Prostate gland (tissue), 2 donors: ENCODE data around the gene KCTD17. TPM values are rescaled to one million over a fixed set of nuclear protein-coding genes. Genes with fewer than 3 reads are reported as not detected.

ENCODE experiments used
- DNase-seq: peaks from one replicate; pipeline ENCODE4 v3.0.0-alpha.2; 2019; ENCODE audit warnings: low spot score
- H3K27ac ChIP-seq, 2 donors: fragments of 200-600 bp; sonication (generic); 2 replicates each; pipeline ENCODE4 v1.5.1; 2017 to 2019
- H3K27me3 ChIP-seq: fragments of 200-600 bp; sonication (generic); replicated peaks from 2 replicates; pipeline ENCODE4 v1.5.1; 2019; ENCODE audit not compliant: insufficient read depth
- H3K36me3 ChIP-seq, 2 donors: fragments of 200-600 bp; sonication (generic); 1 replicate in 1 of 2; 2 replicates in 1 of 2; pipeline versions ENCODE4 v1.5.1 to v1.8.1; 2017 to 2019
- H3K4me1 ChIP-seq: fragments of 200-600 bp; sonication (generic); replicated peaks from 2 replicates; pipeline ENCODE4 v1.5.1; 2019
- H3K4me3 ChIP-seq, 2 donors: fragments of 200-600 bp; sonication (generic); 2 replicates each; pipeline ENCODE4 v1.5.1; 2017 to 2019
- H3K9me3 ChIP-seq: fragments of 200-600 bp; sonication (generic); 2 replicates; pipeline ENCODE4 v1.5.1; 2017
- POLR2A ChIP-seq: fragments of 450-650 bp; IDR thresholded peaks from one replicate; pipeline ENCODE4 v1.6.1; 2016; ENCODE audit warnings: antibody characterized with exemption, mild to moderate bottlenecking
- POLR2AphosphoS5 ChIP-seq: sonication (generic); formaldehyde crosslinking; IDR thresholded peaks from one replicate; pipeline ENCODE4 v1.6.1; 2017; ENCODE audit warnings: antibody characterized with exemption
- WGBS: methylation state at CpG from one replicate; pipeline ENCODE4 v1.1.5; 2018; 5-methylcytosine and 5-hydroxymethylcytosine counted together
- intact Hi-C: fragments of 100-400 bp; cut with DNase I; formaldehyde crosslinking; loops from one replicate; pipeline ENCODE4 v1.14.2; 2022
- total RNA-seq, 2 donors: library from RNA; depleted of rRNA; stranded (reverse); fragments of >200 nt; gene quantifications; one replicate each; pipeline ENCODE4 v1.1.0, GENCODE V29; 2016
- TF ChIP-seq, protein P1 (sequence below), 4 experiments: fragments of 200-600 bp in 2 of 4; fragments of 450-650 bp in 2 of 4; sonication (generic) in 2 of 4; IDR thresholded peaks; 1 replicate in 3 of 4; 2 replicates in 1 of 4; pipeline ENCODE4 v1.5.1; 2016 to 2019; ENCODE audit warnings: antibody characterized with exemption in 4 of 4, mild to moderate bottlenecking in 2 of 4, moderate library complexity in 2 of 4

KCTD17 gene
- total RNA-seq, 2 donors from 2014 or later: 7.8 to 32.4 TPM

DNA sequence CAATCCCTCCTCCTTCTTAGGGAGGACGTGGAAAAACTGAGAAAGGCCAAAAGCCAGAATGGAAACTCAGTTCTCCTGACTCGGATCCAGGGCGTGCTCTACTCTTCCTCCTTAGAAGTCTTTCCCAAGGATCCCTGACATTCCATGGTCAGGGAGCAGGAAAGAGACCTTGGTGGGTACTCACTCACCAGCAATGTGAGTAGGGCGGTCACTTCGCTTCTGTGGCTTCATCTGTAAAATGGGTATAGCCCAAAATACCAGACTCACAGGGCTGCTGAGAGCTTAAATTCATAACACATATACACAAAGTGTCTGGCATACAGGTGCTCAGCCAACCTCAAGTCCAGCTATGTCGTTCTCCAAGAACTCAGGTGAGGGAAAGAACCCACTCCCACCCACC is 629 bp upstream of the KCTD17 start:
- no peaks in the 10 kb centered on the region for H3K36me3 ChIP-seq
- no peak for DNase-seq
- H3K27me3 ChIP-seq: no peaks in the 10 kb centered on the region
- H3K27ac ChIP-seq: no peak overlapping the region
- 77% methylated on average over 6 of the region's 6 CpGs for WGBS
- intact Hi-C loops: no loop called here
- TF ChIP-seq POLR2AphosphoS5: no peak
- TF ChIP-seq POLR2A: no peak
- TF ChIP-seq, protein P1, sequence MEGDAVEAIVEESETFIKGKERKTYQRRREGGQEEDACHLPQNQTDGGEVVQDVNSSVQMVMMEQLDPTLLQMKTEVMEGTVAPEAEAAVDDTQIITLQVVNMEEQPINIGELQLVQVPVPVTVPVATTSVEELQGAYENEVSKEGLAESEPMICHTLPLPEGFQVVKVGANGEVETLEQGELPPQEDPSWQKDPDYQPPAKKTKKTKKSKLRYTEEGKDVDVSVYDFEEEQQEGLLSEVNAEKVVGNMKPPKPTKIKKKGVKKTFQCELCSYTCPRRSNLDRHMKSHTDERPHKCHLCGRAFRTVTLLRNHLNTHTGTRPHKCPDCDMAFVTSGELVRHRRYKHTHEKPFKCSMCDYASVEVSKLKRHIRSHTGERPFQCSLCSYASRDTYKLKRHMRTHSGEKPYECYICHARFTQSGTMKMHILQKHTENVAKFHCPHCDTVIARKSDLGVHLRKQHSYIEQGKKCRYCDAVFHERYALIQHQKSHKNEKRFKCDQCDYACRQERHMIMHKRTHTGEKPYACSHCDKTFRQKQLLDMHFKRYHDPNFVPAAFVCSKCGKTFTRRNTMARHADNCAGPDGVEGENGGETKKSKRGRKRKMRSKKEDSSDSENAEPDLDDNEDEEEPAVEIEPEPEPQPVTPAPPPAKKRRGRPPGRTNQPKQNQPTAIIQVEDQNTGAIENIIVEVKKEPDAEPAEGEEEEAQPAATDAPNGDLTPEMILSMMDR (IDR thresholded peaks at IDR 0.05): no peak
- peaks cover 3% of the 10 kb centered on the region for H3K4me1 ChIP-seq
- H3K9me3 ChIP-seq: no peaks in the 10 kb centered on the region
- H3K4me3 ChIP-seq: no peak overlapping the region

DNA sequence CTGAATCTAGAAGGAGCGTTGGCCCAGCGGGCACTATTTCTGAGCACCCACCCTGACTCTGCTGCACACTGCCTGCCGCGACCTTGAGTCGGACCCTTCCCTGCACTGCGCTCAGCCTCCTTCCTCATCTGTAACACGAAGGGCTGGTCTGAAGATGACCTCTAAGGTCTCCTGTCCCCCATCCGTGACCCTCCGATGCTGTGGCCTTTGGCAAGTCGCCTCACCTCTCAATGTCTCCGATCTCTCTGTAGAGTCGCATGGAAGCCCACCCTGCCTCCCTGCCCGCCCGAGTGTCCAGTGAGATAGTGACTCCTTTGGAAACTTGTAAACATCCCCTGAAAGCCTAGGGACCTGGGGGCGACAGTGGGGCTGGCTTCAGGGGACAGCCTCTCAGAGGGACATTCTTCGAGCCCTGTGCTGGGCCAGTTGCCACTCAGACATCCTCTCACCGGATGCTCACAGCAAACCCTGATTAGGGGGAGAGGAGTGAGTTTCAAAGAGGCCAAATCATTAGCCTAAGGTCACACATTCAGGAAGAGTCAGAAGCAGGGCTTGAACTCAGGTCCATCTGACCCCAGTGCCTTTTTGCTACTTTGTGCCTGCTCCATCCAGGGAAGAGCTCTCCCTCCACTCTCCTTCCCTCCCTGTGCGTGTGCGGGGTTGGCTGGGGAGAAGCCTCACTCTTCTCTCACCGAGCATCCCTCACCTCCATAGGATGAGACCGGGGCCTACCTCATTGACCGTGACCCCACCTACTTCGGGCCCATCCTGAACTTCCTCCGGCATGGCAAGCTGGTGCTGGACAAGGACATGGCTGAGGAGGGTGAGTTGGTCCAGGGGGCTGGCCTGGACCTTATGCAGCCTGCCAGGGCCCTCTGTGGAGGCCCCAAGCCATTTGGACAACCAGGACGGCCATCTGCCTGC is 1.1 kb downstream of the KCTD17 start:
- intact Hi-C loops: no loop called here
- Histone ChIP-seq H3K4me3 (peak overlapping the region; percentile 44 to 52), H3K27me3 (no peaks in the 10 kb centered on the region), H3K4me1 (peaks cover 3% of the 10 kb centered on the region), H3K9me3 (no peaks in the 10 kb centered on the region), H3K36me3 (no peaks in the 10 kb centered on the region), H3K27ac (no peak overlapping the region)
- WGBS: 79% methylated on average over 21 of the region's 25 CpGs
- DNase-seq: no peak
- TF ChIP-seq POLR2AphosphoS5 (no peak), POLR2A (no peak)
- TF ChIP-seq, protein P1 (IDR thresholded peaks at IDR 0.05): no peak

DNA sequence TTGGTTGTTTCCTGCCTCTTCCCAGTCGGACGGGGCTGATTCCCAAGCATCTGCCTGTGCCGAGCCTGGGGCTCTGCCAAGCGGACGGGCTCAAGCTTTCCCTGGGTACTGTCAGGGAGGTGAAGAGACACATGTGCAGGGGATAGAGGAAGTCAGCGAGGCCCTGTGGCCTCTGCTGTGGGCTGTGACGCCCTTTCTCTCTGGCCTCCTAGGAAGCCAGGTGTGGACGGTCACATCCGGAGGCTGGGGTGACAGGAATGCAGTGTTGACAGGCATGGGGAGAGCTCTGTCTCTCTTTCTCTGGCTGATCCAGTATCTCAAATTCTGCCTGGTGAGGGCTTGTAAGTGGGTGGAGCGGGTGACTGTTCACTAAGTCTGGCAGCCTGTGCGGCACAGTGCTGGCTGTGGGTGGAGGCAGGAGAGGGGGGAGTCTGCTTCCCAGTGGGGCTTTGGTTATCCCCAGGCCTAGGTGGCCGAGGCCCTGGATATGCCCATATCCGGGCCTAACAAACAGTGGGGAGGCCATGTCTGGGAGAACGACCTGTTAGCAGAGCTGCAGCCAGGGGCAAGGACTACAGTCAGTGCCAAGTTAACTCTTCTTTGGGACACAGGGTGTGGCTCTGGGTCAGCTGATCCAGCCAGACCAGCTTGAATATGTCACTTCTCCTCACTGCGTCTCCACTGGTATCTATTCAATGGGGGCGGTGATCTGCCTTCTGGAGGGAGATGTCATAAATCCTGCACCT is 1.9 kb downstream of the KCTD17 start:
- H3K27ac ChIP-seq: no peak overlapping the region
- H3K36me3 ChIP-seq: no peaks in the 10 kb centered on the region
- no peaks in the 10 kb centered on the region for H3K27me3 ChIP-seq
- 77% methylated on average over 16 of the region's 16 CpGs for WGBS
- H3K4me1 ChIP-seq: peaks cover 3% of the 10 kb centered on the region
- TF ChIP-seq POLR2A (no peak), POLR2AphosphoS5 (no peak)
- TF ChIP-seq, protein P1 (IDR thresholded peaks at IDR 0.05): no peak
- intact Hi-C loops: no loop called here
- H3K4me3 ChIP-seq: no peak overlapping the region
- no peak for DNase-seq
- H3K9me3 ChIP-seq: no peaks in the 10 kb centered on the region

DNA sequence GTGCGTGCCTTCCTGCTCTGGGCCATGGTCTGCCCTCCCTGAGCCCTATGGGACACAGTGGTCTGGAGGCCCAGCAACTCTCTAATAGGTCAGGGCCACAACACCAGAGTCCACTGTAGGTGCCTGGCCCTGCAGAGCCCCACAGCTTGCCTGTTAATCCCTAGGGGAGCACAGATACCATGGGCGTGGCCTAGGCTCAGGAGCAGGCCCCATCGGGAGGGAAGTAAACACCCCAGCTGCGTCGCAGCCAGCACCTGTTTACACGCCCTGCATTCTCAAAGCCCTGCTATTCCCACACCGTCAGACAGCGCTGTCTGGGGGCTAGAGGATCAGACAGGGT is 2.5 kb downstream of the KCTD17 start:
- DNase-seq: no peak
- H3K4me1 ChIP-seq: peaks cover 3% of the 10 kb centered on the region
- no peaks in the 10 kb centered on the region for H3K9me3 ChIP-seq
- TF ChIP-seq POLR2A: no peak
- TF ChIP-seq, protein P1 (IDR thresholded peaks at IDR 0.05): no peak
- no peak for TF ChIP-seq POLR2AphosphoS5
- no peak overlapping the region for H3K4me3 ChIP-seq
- intact Hi-C loops: no loop called here
- no peaks in the 10 kb centered on the region for H3K36me3 ChIP-seq
- WGBS: 82% methylated on average over 8 of the region's 8 CpGs
- H3K27ac ChIP-seq: no peak overlapping the region
- no peaks in the 10 kb centered on the region for H3K27me3 ChIP-seq
